Endothelial cell of umbilical vein (primary cell): ENCODE data around the gene MACF1.

Experiments used
- CTCF ChIP-seq, 2 donors: IDR thresholded peaks; 1 replicate in 1 of 2; 2 replicates in 1 of 2; pipeline ENCODE4 v1.5.1; 2011; ENCODE audit warnings: low read length in 2 of 2, mild to moderate bottlenecking in 2 of 2, moderate library complexity in 2 of 2, control low read depth in 1 of 2, inconsistent platforms in 1 of 2, low read depth in 1 of 2; ENCODE audit not compliant: insufficient read depth in 1 of 2; ENCODE audit errors: extremely low read depth in 1 of 2
- EZH2 ChIP-seq: IDR thresholded peaks from 2 replicates; pipeline ENCODE4 v1.6.1; 2012; ENCODE audit warnings: borderline replicate concordance, low read depth, mild to moderate bottlenecking, moderate library complexity, low read length, inconsistent platforms; ENCODE audit not compliant: severe bottlenecking
- FOS ChIP-seq: IDR thresholded peaks from 2 replicates; pipeline ENCODE4 v1.6.1; 2011; ENCODE audit warnings: mild to moderate bottlenecking, low read length, moderate library complexity, borderline replicate concordance; ENCODE audit not compliant: insufficient read depth
- GATA2 ChIP-seq: IDR thresholded peaks from 2 replicates; pipeline ENCODE4 v1.7.0; 2011; ENCODE audit warnings: low read depth, mild to moderate bottlenecking, moderate library complexity, mixed read lengths, low read length; ENCODE audit not compliant: insufficient read length, insufficient read depth
- JUN ChIP-seq: IDR thresholded peaks from 2 replicates; pipeline ENCODE4 v1.6.1; 2011; ENCODE audit warnings: borderline replicate concordance, low read depth; ENCODE audit not compliant: insufficient read length, insufficient read depth
- MAX ChIP-seq: IDR thresholded peaks from 2 replicates; pipeline ENCODE4 v1.6.1; 2011; ENCODE audit not compliant: insufficient read depth, insufficient read length
- MYC ChIP-seq: IDR thresholded peaks from one replicate; pipeline ENCODE4 v1.6.1; 2011; ENCODE audit warnings: mild to moderate bottlenecking, low read depth, low read length
- POLR2A ChIP-seq: IDR thresholded peaks from 2 replicates; pipeline ENCODE4 v1.6.1; 2012; ENCODE audit warnings: low read depth, mild to moderate bottlenecking, control low read depth, low read length
- POLR2AphosphoS5 ChIP-seq: IDR thresholded peaks from 2 replicates; pipeline ENCODE4 v1.6.1; 2012; ENCODE audit warnings: low read depth, mild to moderate bottlenecking, control low read depth, low read length, moderate library complexity; ENCODE audit not compliant: insufficient read depth

GRCh38 chr1:39214998-39215873 lies 10.7 kb downstream of the MACF1 start:
- TF ChIP-seq CTCF (IDR thresholded peaks at IDR 0.05; ENCODE audit: extremely low read depth in 1 of 2, insufficient read depth in 1 of 2, low read depth in 1 of 2, low read length in 2 of 2) (no peak), EZH2 (no peak), POLR2A (no peak), MYC (no peak), FOS (no peak), POLR2AphosphoS5 (no peak), JUN (no peak), GATA2 (no peak), MAX (no peak)
